ENCODE data around the gene MTHFD2. TPM values are rescaled to one million over a fixed set of nuclear protein-coding genes. Genes with fewer than 3 reads are reported as not detected.

Gene MTHFD2
- total RNA-seq, 1 donor from 2014 or later, result 73.5 TPM

DNA sequence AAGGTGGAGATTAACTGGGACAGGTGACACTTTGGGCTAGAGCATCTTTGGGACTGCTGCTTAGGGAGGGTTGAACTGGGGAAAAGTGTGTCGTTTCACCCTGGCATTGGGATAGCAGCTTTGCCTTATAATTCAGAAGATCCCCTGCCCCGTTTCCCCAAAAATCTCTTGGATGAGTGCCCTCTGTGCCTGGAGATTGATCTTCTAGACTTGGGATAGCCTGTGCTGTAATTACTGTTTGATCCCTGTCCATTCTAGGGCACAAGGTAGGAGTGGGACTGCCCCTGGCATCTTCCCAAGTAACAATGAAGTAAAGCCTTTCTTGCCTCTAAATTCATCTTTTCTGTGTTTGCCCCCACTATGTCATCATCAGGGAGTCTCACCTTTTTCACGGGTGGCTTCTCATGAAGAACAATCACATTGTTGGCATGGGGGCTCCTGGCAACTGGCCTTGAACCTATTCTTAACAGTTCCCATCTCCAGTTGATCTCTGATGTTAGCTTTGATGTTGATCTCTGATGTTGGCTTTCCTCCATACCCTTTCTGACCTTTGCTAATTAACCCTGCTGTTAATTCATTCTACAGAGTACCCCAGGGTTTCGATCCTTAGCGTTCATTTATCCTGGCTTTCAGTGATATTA lies 21.6 kb downstream of the MTHFD2 start:
- no peak overlapping the region for H3K27ac Mint-ChIP-seq
- no peak overlapping the region for H3K4me3 Mint-ChIP-seq
- H3K27me3 Mint-ChIP-seq, result no peaks in the 10 kb centered on the region
- no peaks in the 10 kb centered on the region for H3K9me3 Mint-ChIP-seq
- H3K4me1 Mint-ChIP-seq (ENCODE audit: unreplicated experiment), result no peaks in the 10 kb centered on the region
- no peak for DNase-seq (ENCODE audit: extremely low spot score, unreplicated experiment)
- TF ChIP-seq, protein P1, sequence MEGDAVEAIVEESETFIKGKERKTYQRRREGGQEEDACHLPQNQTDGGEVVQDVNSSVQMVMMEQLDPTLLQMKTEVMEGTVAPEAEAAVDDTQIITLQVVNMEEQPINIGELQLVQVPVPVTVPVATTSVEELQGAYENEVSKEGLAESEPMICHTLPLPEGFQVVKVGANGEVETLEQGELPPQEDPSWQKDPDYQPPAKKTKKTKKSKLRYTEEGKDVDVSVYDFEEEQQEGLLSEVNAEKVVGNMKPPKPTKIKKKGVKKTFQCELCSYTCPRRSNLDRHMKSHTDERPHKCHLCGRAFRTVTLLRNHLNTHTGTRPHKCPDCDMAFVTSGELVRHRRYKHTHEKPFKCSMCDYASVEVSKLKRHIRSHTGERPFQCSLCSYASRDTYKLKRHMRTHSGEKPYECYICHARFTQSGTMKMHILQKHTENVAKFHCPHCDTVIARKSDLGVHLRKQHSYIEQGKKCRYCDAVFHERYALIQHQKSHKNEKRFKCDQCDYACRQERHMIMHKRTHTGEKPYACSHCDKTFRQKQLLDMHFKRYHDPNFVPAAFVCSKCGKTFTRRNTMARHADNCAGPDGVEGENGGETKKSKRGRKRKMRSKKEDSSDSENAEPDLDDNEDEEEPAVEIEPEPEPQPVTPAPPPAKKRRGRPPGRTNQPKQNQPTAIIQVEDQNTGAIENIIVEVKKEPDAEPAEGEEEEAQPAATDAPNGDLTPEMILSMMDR (conservative IDR thresholded peaks at IDR 0.05), result no peak
- H3K36me3 Mint-ChIP-seq, result peaks cover 11% of the 10 kb centered on the region

DNA sequence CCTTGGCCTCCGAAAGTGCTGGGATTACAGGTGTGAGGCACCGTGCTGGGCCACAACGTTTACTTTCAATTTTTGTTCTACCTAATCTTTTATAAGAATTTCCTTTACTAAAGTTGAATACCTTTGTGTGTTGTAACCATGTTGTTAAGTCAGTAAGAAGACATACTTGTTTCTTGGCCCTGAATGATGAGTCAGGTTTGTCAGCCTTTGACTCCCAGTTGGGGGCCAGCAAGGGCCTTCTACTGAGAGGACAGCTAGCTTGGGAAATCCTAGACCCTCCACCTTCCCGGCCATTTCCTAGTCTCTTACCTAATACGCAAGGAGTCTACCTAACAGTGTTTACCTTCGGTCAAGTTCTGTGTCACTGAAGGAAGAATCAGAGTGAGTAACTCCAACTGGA lies 22.7 kb downstream of the MTHFD2 start:
- H3K9me3 Mint-ChIP-seq, result no peaks in the 10 kb centered on the region
- H3K4me3 Mint-ChIP-seq, result no peak overlapping the region
- no peak for DNase-seq (ENCODE audit: extremely low spot score, unreplicated experiment)
- peaks cover 7% of the 10 kb centered on the region for H3K36me3 Mint-ChIP-seq
- H3K27me3 Mint-ChIP-seq, result no peaks in the 10 kb centered on the region
- no peak overlapping the region for H3K27ac Mint-ChIP-seq
- TF ChIP-seq, protein P1 (conservative IDR thresholded peaks at IDR 0.05), result no peak
- H3K4me1 Mint-ChIP-seq (ENCODE audit: unreplicated experiment), result peaks cover 4% of the 10 kb centered on the region

DNA sequence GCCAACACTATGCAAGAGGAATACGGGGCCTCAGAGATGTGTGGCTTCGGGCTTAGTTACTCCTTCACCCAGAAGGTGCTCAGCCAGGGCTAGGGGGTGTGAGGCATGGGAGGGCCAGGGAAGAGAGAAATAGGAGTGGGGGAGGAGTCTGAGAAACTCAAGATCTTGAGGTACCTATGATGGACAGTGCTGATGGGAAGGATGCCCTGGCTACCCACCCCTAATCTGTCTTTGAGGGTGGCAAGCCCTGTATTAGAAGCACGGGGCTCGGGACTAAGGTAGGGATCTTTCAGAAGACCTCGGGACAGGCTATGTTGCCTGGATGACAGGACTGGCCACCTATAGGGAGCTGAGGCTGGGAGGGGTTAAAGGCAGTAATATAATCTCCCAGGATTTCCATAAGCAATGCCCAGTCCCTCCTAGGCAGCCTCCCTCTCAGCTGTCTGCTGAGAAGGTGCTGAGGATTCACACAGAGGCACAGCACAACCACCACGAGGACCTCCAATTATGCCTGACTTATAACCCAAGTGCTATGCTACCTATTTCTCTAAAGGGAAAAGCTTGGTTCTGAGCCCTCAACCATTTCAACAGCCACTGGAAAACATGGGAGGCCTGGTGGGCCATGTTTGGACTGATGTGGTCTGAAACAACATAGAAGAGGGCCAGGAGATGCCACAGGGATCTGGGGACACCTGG lies 23.3 kb downstream of the MTHFD2 start:
- Mint-ChIP-seq H3K9me3 (no peaks in the 10 kb centered on the region), H3K4me1 (ENCODE audit: unreplicated experiment) (peaks cover 10% of the 10 kb centered on the region), H3K4me3 (no peak overlapping the region), H3K36me3 (peaks cover 6% of the 10 kb centered on the region), H3K27me3 (no peaks in the 10 kb centered on the region), H3K27ac (no peak overlapping the region)
- TF ChIP-seq, protein P1 (conservative IDR thresholded peaks at IDR 0.05), result no peak
- DNase-seq (ENCODE audit: extremely low spot score, unreplicated experiment), result no peak

DNA sequence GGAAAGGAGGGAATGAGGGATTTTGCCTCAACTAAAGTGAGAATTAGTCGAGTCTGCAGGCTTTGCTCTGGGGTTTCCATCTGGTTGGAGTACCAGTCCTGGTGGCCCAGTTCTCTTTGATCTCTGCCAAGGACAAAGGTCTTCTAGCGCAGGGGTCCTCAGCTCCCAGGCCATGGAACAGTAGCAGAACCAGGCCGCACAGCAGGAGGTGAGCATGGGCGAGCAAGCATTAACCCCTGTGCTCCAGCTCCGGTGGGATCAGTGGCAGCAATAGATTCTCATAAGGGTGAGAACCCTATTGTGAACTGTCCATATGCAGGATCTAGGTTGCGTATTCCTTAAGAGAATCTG lies 23.9 kb downstream of the MTHFD2 start:
- H3K9me3 Mint-ChIP-seq, result no peaks in the 10 kb centered on the region
- no peak overlapping the region for H3K27ac Mint-ChIP-seq
- peaks cover 10% of the 10 kb centered on the region for H3K4me1 Mint-ChIP-seq (ENCODE audit: unreplicated experiment)
- H3K4me3 Mint-ChIP-seq, result no peak overlapping the region
- TF ChIP-seq, protein P1 (conservative IDR thresholded peaks at IDR 0.05), result no peak
- no peak for DNase-seq (ENCODE audit: extremely low spot score, unreplicated experiment)
- H3K27me3 Mint-ChIP-seq, result no peaks in the 10 kb centered on the region
- H3K36me3 Mint-ChIP-seq, result peaks cover 6% of the 10 kb centered on the region

DNA sequence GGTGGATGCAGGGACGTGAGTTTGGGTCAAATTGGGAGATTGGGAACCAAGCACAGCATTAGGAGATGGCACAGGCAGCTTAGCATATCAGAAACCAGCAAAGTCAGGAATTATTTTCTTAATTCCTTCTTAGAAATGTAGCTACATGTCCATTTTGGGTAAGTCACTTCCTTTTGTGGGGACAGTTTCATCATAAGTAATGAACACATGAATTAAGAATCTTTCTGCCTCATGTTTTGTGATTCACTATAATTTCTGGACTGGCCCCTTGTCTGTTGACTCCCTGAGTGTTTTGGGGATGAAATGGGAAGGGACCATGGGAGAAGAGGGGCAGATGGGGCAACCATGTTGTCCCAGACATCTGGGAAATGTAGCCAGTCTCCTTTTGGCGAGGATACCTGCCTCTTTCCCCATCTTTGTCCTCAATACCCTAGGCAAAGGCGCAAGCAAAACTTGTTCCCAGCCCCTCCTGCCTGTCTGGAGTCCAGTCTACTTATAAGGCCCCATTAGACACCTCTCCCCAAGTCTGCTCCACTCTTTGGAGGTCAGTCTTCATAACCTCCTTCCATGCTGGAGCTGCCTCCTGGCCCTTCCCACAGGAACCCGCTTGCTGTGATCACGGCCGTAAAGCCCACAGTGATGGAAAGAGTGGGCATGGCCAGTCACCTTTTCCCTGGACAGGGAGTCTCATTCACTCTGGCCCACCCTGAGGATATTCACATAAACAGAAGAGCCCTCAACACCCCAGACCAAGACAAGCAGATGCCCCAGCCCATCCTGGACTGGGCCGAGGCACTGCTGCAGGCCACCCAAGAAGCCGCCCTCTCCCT lies 25.7 kb downstream of the MTHFD2 start:
- TF ChIP-seq, protein P1 (conservative IDR thresholded peaks at IDR 0.05), result no peak
- Mint-ChIP-seq H3K27me3 (no peaks in the 10 kb centered on the region), H3K27ac (no peak overlapping the region), H3K36me3 (peaks cover 6% of the 10 kb centered on the region), H3K4me1 (ENCODE audit: unreplicated experiment) (peaks cover 10% of the 10 kb centered on the region), H3K4me3 (no peak overlapping the region), H3K9me3 (no peaks in the 10 kb centered on the region)
- DNase-seq (ENCODE audit: extremely low spot score, unreplicated experiment), result no peak

All from type B pancreatic cell (in vitro differentiated cells).